H1 (cell line): ENCODE data around the gene TOM1L2. TPM values are rescaled to one million over a fixed set of nuclear protein-coding genes. Genes with fewer than 3 reads are reported as not detected.
A peak's percentile ranks its signal among the peaks of the same experiment; 100 is the strongest.

ENCODE experiments used
- ASH2L ChIP-seq: fragments of 200-600, 300-600 bp; sonication (generic); IDR thresholded peaks from one replicate; pipeline ENCODE4 v1.7.1; 2017; ENCODE audit warnings: low read length
- SP1 ChIP-seq: IDR thresholded peaks from 2 replicates; pipeline ENCODE4 v1.6.1; 2011; ENCODE audit warnings: low read depth, low read length
- polyA plus RNA-seq, 7 experiments: library from polyadenylated mRNA; depleted of rRNA in 3 of 7; stranded (reverse) in 5 of 7; unstranded in 2 of 7; fragments of >200 nt in 5 of 7; fragments of 200-250 nt in 2 of 7; gene quantifications; 1 replicate in 5 of 7; 2 replicates in 1 of 7; 4 replicates in 1 of 7; pipeline versions ENCODE4 v1.2.1 to v1.2.3, GENCODE V29; 2011 to 2013; ENCODE audit warnings: missing spikeins in 2 of 7, mixed read lengths in 2 of 7
- total RNA-seq: library from RNA; stranded (reverse); fragmentation: NEBNext Ultra II Directional; extraction: Animal tissue kit (Norgen Biotek cat#: 25700); gene quantifications from 2 replicates; pipeline ENCODE4 v1.2.1, GENCODE V29; 2021
- TF ChIP-seq, protein P1 (sequence below): fragments of 300-600 bp; sonication (generic); IDR thresholded peaks from 2 replicates; pipeline ENCODE4 v1.7.1; 2012; ENCODE audit warnings: low read length, moderate library complexity, mild to moderate bottlenecking, inconsistent platforms; ENCODE audit not compliant: insufficient replicate concordance

The TOM1L2 gene
- total and polyA plus RNA-seq, 2 of the 8 experiments (the other 6 are each of a cell fraction or from before 2014, with no cell fraction given) = 2.0 to 3.4 TPM

DNA sequence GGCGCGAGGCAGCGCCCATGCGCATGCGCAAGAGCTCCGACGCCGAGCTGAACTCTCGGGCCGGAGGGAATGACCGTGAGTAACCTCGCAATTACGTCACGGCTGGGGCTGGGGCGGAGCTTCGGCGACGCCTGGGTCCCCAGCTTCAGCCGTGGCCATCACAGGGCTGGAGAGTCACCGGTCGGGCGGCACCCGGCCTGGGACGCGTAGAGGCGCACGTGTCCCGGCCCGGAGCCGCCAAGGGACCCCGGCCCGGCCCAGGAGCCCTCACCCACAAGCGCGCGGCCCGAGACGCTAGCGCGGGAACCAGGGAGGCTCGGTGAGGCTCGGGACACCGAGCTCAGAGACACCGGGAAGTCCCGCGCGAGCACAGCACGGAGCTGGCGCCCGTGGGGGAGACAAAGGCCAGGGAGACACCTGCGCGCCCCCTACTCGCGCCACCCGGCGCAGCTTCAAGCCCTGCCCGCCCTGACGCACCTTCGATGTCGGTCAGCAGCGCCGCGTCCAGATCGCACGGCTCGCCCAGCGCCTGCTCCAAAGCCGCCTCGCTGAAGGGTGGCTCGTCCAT lies 135.9 kb downstream of the TOM1L2 start (continued):
- no peak for TF ChIP-seq ASH2L
- peak; percentile 64; the same call in 1 of the 2 replicates for TF ChIP-seq SP1
- TF ChIP-seq, protein P1, sequence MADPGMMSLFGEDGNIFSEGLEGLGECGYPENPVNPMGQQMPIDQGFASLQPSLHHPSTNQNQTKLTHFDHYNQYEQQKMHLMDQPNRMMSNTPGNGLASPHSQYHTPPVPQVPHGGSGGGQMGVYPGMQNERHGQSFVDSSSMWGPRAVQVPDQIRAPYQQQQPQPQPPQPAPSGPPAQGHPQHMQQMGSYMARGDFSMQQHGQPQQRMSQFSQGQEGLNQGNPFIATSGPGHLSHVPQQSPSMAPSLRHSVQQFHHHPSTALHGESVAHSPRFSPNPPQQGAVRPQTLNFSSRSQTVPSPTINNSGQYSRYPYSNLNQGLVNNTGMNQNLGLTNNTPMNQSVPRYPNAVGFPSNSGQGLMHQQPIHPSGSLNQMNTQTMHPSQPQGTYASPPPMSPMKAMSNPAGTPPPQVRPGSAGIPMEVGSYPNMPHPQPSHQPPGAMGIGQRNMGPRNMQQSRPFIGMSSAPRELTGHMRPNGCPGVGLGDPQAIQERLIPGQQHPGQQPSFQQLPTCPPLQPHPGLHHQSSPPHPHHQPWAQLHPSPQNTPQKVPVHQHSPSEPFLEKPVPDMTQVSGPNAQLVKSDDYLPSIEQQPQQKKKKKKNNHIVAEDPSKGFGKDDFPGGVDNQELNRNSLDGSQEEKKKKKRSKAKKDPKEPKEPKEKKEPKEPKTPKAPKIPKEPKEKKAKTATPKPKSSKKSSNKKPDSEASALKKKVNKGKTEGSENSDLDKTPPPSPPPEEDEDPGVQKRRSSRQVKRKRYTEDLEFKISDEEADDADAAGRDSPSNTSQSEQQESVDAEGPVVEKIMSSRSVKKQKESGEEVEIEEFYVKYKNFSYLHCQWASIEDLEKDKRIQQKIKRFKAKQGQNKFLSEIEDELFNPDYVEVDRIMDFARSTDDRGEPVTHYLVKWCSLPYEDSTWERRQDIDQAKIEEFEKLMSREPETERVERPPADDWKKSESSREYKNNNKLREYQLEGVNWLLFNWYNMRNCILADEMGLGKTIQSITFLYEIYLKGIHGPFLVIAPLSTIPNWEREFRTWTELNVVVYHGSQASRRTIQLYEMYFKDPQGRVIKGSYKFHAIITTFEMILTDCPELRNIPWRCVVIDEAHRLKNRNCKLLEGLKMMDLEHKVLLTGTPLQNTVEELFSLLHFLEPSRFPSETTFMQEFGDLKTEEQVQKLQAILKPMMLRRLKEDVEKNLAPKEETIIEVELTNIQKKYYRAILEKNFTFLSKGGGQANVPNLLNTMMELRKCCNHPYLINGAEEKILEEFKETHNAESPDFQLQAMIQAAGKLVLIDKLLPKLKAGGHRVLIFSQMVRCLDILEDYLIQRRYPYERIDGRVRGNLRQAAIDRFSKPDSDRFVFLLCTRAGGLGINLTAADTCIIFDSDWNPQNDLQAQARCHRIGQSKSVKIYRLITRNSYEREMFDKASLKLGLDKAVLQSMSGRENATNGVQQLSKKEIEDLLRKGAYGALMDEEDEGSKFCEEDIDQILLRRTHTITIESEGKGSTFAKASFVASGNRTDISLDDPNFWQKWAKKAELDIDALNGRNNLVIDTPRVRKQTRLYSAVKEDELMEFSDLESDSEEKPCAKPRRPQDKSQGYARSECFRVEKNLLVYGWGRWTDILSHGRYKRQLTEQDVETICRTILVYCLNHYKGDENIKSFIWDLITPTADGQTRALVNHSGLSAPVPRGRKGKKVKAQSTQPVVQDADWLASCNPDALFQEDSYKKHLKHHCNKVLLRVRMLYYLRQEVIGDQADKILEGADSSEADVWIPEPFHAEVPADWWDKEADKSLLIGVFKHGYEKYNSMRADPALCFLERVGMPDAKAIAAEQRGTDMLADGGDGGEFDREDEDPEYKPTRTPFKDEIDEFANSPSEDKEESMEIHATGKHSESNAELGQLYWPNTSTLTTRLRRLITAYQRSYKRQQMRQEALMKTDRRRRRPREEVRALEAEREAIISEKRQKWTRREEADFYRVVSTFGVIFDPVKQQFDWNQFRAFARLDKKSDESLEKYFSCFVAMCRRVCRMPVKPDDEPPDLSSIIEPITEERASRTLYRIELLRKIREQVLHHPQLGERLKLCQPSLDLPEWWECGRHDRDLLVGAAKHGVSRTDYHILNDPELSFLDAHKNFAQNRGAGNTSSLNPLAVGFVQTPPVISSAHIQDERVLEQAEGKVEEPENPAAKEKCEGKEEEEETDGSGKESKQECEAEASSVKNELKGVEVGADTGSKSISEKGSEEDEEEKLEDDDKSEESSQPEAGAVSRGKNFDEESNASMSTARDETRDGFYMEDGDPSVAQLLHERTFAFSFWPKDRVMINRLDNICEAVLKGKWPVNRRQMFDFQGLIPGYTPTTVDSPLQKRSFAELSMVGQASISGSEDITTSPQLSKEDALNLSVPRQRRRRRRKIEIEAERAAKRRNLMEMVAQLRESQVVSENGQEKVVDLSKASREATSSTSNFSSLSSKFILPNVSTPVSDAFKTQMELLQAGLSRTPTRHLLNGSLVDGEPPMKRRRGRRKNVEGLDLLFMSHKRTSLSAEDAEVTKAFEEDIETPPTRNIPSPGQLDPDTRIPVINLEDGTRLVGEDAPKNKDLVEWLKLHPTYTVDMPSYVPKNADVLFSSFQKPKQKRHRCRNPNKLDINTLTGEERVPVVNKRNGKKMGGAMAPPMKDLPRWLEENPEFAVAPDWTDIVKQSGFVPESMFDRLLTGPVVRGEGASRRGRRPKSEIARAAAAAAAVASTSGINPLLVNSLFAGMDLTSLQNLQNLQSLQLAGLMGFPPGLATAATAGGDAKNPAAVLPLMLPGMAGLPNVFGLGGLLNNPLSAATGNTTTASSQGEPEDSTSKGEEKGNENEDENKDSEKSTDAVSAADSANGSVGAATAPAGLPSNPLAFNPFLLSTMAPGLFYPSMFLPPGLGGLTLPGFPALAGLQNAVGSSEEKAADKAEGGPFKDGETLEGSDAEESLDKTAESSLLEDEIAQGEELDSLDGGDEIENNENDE = no peak
- TF ChIP-seq, all 59 proteins: peak for 20
